HCT116 (cell line): Measurements from ENCODE around the gene SOS1. TPM values are rescaled to one million over a fixed set of nuclear protein-coding genes. Genes with fewer than 3 reads are reported as not detected.

Experiments used
- ATAC-seq: fragments of 200-7000 bp; cut with Tn5 transposase; 2 replicates; pipeline ENCODE4 v1.9.1; 2020; ENCODE audit warnings: mild to moderate bottlenecking, moderate library complexity
- BruUV-seq: library from RNA; stranded (reverse); fragments of 400-500 nt; replicated peaks from 2 replicates; lab custom pipeline; 2021; lab: Mats Ljungman, UMichigan
- CTCF ChIA-PET: fragments of 300-600 bp; sonication (Branson Sonifier 250); formaldehyde crosslinking; loops from one replicate; lab custom pipeline; 2021; ENCODE audit warnings: antibody characterized with exemption; lab: Charles Lee
- POLR2A ChIA-PET: fragments of 300-600, 350-600 bp; sonication (Branson Sonifier 250); formaldehyde crosslinking; loops from one replicate; lab custom pipeline; 2021; ENCODE audit warnings: antibody characterized with exemption; lab: Charles Lee
- RAD21 ChIA-PET, 2 experiments: fragments of 300-600 bp; sonication (Branson Sonifier 250); formaldehyde crosslinking; loops; one replicate each; lab custom pipeline; 2023; ENCODE audit warnings: low total read pairs in 2 of 2; ENCODE audit not compliant: uncharacterized antibody in 2 of 2, unreplicated experiment in 2 of 2, low non-redundant PET in 1 of 2; lab: Charles Lee
- DNase-seq: peaks from one replicate; pipeline ENCODE4 v3.0.0-alpha.2; 2010; ENCODE audit warnings: low read depth, low spot score
- H2AFZ ChIP-seq: fragments of 200-600 bp; shearing (Covaris generic), sonication (generic); 2 replicates; pipeline ENCODE4 v1.6.1; 2017; ENCODE audit warnings: low read depth, mixed run types, mixed read lengths, antibody characterized with exemption, low read length; ENCODE audit not compliant: poor library complexity, severe bottlenecking
- H3K27ac ChIP-seq: 2 replicates; pipeline ENCODE4 v1.5.1; 2012; ENCODE audit warnings: low read depth, low read length
- H3K27me3 ChIP-seq: fragments of 200-600 bp; sonication (generic); 2 replicates; pipeline ENCODE4 v1.6.1; 2016; ENCODE audit warnings: mixed run types, low read length, mixed read lengths; ENCODE audit not compliant: insufficient read depth
- H3K36me3 ChIP-seq, 2 experiments: fragments of 200-500 bp in 1 of 2; fragments of 200-600 bp in 1 of 2; sonication (Bioruptor generic) in 1 of 2; sonication (generic) in 1 of 2; 2 replicates each; pipeline versions ENCODE4 v1.5.1 to v1.6.1; 2014 to 2016; ENCODE audit warnings: low read length in 2 of 2, inconsistent platforms in 1 of 2, mixed read lengths in 1 of 2, mixed run types in 1 of 2; ENCODE audit not compliant: insufficient read depth in 2 of 2, control insufficient read depth in 1 of 2
- H3K4me1 ChIP-seq, 2 experiments: fragments of 200-600 bp in 1 of 2; sonication (generic) in 1 of 2; 2 replicates each; pipeline versions ENCODE4 v1.5.1 to v1.6.1; 2012 to 2017; ENCODE audit warnings: low read length in 2 of 2, inconsistent platforms in 1 of 2, mild to moderate bottlenecking in 1 of 2, mixed read lengths in 1 of 2, mixed run types in 1 of 2, moderate library complexity in 1 of 2; ENCODE audit not compliant: insufficient read depth in 2 of 2, control insufficient read depth in 1 of 2
- H3K4me2 ChIP-seq: fragments of 200-600 bp; sonication (generic); 2 replicates; pipeline ENCODE4 v1.6.1; 2017; ENCODE audit warnings: mixed run types, low read length, mixed read lengths
- H3K4me3 ChIP-seq, 2 experiments: fragments of 200-600 bp in 1 of 2; sonication (generic) in 1 of 2; replicated peaks in 1 of 2; 2 replicates each; pipeline ENCODE4 v1.5.1; 2011 to 2016; ENCODE audit warnings: low read length in 2 of 2, control low read depth in 1 of 2, low read depth in 1 of 2, mild to moderate bottlenecking in 1 of 2, mixed read lengths in 1 of 2, mixed run types in 1 of 2
- H3K79me2 ChIP-seq: fragments of 200-600 bp; sonication (generic); 2 replicates; pipeline ENCODE4 v1.6.1; 2017; ENCODE audit warnings: mild to moderate bottlenecking, mixed run types, low read length, moderate library complexity, mixed read lengths; ENCODE audit not compliant: insufficient read depth
- H3K9ac ChIP-seq: fragments of 200-600 bp; sonication (generic); 2 replicates; pipeline ENCODE4 v1.6.1; 2016; ENCODE audit warnings: low read length, mixed read lengths
- H3K9me2 ChIP-seq: fragments of 200-600 bp; sonication (generic), shearing (Covaris generic); 2 replicates; pipeline ENCODE4 v1.6.1; 2017; ENCODE audit warnings: mixed run types, mild to moderate bottlenecking, moderate library complexity; ENCODE audit not compliant: insufficient read depth
- H3K9me3 ChIP-seq, 2 experiments: fragments of 200-500 bp in 1 of 2; fragments of 200-600 bp in 1 of 2; sonication (Bioruptor generic) in 1 of 2; sonication (generic) in 1 of 2; 2 replicates each; pipeline ENCODE4 v1.6.1; 2014 to 2017; ENCODE audit warnings: low read length in 2 of 2, mixed read lengths in 2 of 2, inconsistent platforms in 1 of 2, low read depth in 1 of 2, mild to moderate bottlenecking in 1 of 2, mixed run types in 1 of 2, moderate library complexity in 1 of 2; ENCODE audit not compliant: control insufficient read depth in 1 of 2, insufficient read depth in 1 of 2
- H4K20me1 ChIP-seq: fragments of 200-600 bp; sonication (generic), shearing (Covaris generic); 2 replicates; pipeline ENCODE4 v1.6.1; 2017; ENCODE audit warnings: mixed run types, mild to moderate bottlenecking, moderate library complexity; ENCODE audit not compliant: insufficient read depth
- CEBPB ChIP-seq: IDR thresholded peaks from 2 replicates; pipeline ENCODE4 v1.6.1; 2012; ENCODE audit warnings: low read depth
- EGR1 ChIP-seq: IDR thresholded peaks from 2 replicates; pipeline ENCODE4 v1.6.1; 2012; ENCODE audit warnings: low read depth
- ELF1 ChIP-seq: IDR thresholded peaks from 2 replicates; pipeline ENCODE4 v1.6.1; 2012; ENCODE audit warnings: low read depth, borderline replicate concordance
- EZH2 ChIP-seq: fragments of 200-600 bp; sonication (generic); IDR thresholded peaks from 2 replicates; pipeline ENCODE4 v1.6.1; 2017; ENCODE audit warnings: antibody characterized with exemption, mixed run types
- EZH2phosphoT487 ChIP-seq: fragments of 200-600 bp; IDR thresholded peaks from 2 replicates; pipeline ENCODE4 v1.6.1; 2018; ENCODE audit warnings: antibody characterized with exemption, borderline replicate concordance
- FOSL1 ChIP-seq: IDR thresholded peaks from 2 replicates; pipeline ENCODE4 v1.6.1; 2012; ENCODE audit warnings: low read depth
- JUND ChIP-seq: IDR thresholded peaks from 2 replicates; pipeline ENCODE4 v1.6.1; 2012
- POLR2AphosphoS5 ChIP-seq: IDR thresholded peaks from 2 replicates; pipeline ENCODE4 v1.6.1; 2011; ENCODE audit warnings: mild to moderate bottlenecking, low read depth, low read length, moderate library complexity
- RAD21 ChIP-seq: IDR thresholded peaks from 2 replicates; pipeline ENCODE4 v1.6.1; 2012; ENCODE audit warnings: low read depth, mild to moderate bottlenecking
- SP1 ChIP-seq: IDR thresholded peaks from 2 replicates; pipeline ENCODE4 v1.6.1; 2012; ENCODE audit warnings: low read depth
- TCF7L2 ChIP-seq: IDR thresholded peaks from 2 replicates; pipeline ENCODE4 v1.7.0; 2011; ENCODE audit warnings: borderline replicate concordance, inconsistent platforms; ENCODE audit not compliant: insufficient read depth, insufficient read length; ENCODE audit errors: extremely low read depth
- YY1 ChIP-seq: IDR thresholded peaks from 2 replicates; pipeline ENCODE4 v1.6.1; 2011; ENCODE audit warnings: low read length, low read depth, moderate library complexity, mild to moderate bottlenecking; ENCODE audit not compliant: insufficient replicate concordance; ENCODE audit errors: extremely low read depth
- ZFX ChIP-seq: fragments of 450-650 bp; IDR thresholded peaks from 2 replicates; pipeline ENCODE4 v1.6.1; 2017
- ZNF274 ChIP-seq: fragments of 200-500 bp; sonication (Bioruptor generic); IDR thresholded peaks from 2 replicates; pipeline ENCODE4 v1.6.1; 2014; ENCODE audit warnings: mild to moderate bottlenecking, low read depth, low read length, inconsistent platforms
- intact Hi-C: fragments of 100-400 bp; cut with micrococcal nuclease; formaldehyde crosslinking; loops from 2 replicates; pipeline ENCODE4 v1.10.0; 2022
- total RNA-seq: library from RNA; stranded (reverse); gene quantifications from one replicate; pipeline ENCODE4 v1.2.1, GENCODE V29; 2021; ENCODE audit not compliant: unreplicated experiment
- TF ChIP-seq, protein P1 (sequence below): IDR thresholded peaks from 2 replicates; pipeline ENCODE4 v1.6.1; 2012
- TF ChIP-seq, protein P2 (sequence below): IDR thresholded peaks from 2 replicates; pipeline ENCODE4 v1.6.1; 2011; ENCODE audit warnings: mild to moderate bottlenecking, low read length, moderate library complexity; ENCODE audit not compliant: insufficient replicate concordance; ENCODE audit errors: extremely low read depth
- TF ChIP-seq, protein P3 (sequence below), 3 experiments: fragments of 200-600 bp in 1 of 3; sonication (generic) in 1 of 3; IDR thresholded peaks in 2 of 3; conservative IDR thresholded peaks in 1 of 3; 2 replicates each; pipeline ENCODE4 v1.5.1; 2012 to 2017; ENCODE audit warnings: low read depth in 2 of 3, low read length in 2 of 3, antibody characterized with exemption in 1 of 3, borderline replicate concordance in 1 of 3, control low read depth in 1 of 3, mild to moderate bottlenecking in 1 of 3, mixed read lengths in 1 of 3, mixed run types in 1 of 3, moderate library complexity in 1 of 3; ENCODE audit not compliant: insufficient read depth in 1 of 3

SOS1 gene
- total RNA-seq, 1 experiment from 2014 or later = 19.4 TPM

DNA sequence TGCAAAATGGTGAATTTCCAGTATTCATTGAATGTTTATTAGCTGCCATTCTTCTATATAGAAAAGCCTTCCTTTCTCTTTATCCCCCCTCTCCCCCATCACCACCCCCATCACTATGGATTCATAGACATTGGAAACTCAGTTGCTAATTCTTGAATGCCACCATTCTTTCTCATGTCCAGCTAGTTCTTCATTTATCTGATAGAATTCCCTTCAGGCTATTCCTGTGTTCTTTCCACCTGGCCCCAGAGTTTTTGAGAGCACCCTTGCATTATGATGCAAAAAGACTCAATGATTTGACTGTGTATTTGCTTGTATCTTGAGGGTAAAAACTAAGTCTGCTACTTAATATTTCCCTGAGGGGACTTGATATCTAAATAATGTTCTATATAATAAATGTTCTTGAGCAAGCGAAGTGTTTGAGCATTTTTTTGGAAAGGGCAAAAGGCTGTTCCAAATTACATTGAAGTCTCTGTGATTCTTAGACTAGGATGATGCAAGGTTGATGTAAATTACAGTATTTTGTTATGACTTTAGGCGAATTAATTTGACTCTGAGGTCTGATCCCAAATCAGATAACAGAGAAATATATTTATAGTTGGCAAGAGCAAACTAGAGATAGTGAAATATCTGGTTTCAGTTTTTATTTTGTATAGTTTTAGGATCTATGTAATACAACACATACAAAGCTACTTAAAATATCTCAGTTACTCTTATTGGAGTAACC is 18.8 kb upstream of the SOS1 start:
- DNase-seq (no peak), ATAC-seq (no peak)
- BruUV-seq = no TSS peak
- TF ChIP-seq SP1 = no peak
- TF ChIP-seq RAD21 = no peak
- TF ChIP-seq, protein P1, sequence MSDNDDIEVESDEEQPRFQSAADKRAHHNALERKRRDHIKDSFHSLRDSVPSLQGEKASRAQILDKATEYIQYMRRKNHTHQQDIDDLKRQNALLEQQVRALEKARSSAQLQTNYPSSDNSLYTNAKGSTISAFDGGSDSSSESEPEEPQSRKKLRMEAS = no peak
- no peak for TF ChIP-seq YY1
- no peak for TF ChIP-seq EGR1
- TF ChIP-seq, protein P2, sequence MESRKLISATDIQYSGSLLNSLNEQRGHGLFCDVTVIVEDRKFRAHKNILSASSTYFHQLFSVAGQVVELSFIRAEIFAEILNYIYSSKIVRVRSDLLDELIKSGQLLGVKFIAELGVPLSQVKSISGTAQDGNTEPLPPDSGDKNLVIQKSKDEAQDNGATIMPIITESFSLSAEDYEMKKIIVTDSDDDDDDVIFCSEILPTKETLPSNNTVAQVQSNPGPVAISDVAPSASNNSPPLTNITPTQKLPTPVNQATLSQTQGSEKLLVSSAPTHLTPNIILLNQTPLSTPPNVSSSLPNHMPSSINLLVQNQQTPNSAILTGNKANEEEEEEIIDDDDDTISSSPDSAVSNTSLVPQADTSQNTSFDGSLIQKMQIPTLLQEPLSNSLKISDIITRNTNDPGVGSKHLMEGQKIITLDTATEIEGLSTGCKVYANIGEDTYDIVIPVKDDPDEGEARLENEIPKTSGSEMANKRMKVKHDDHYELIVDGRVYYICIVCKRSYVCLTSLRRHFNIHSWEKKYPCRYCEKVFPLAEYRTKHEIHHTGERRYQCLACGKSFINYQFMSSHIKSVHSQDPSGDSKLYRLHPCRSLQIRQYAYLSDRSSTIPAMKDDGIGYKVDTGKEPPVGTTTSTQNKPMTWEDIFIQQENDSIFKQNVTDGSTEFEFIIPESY = no peak
- Histone ChIP-seq H3K4me3 (no peak overlapping the region), H4K20me1 (no peaks in the 10 kb centered on the region), H3K4me1 (no peaks in the 10 kb centered on the region), H3K4me2 (no peak overlapping the region), H2AFZ (no peak overlapping the region), H3K36me3 (no peaks in the 10 kb centered on the region), H3K9me2 (no peaks in the 10 kb centered on the region), H3K9ac (no peak overlapping the region), H3K9me3 (no peaks in the 10 kb centered on the region), H3K27me3 (no peaks in the 10 kb centered on the region), H3K27ac (no peak overlapping the region), H3K79me2 (no peaks in the 10 kb centered on the region)
- ChIA-PET RAD21 (no interaction called here), CTCF (no interaction called here), POLR2A (no interaction called here)
- intact Hi-C loops = no loop called here

DNA sequence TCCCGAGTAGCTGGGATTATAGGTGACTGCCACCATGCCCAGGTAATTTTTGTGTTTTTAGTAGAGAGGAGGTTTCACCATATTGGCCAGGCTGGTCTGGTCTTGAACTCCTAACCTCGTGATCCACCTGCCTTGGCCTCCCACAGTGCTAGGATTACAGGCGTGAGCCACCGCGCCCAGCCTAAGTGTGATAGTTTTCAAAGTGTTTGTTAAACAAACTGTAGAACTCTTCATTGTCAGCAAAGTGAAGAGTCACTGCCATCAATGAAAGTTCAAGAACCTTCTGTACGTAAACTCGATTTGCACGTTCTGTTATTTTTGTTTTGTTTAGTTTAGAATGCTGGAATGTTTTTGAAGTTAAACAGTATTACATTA is 18.0 kb upstream of the SOS1 start:
- Histone ChIP-seq H3K79me2 (no peaks in the 10 kb centered on the region), H3K4me1 (no peaks in the 10 kb centered on the region), H3K27me3 (no peaks in the 10 kb centered on the region), H3K9me3 (no peaks in the 10 kb centered on the region), H3K9me2 (no peaks in the 10 kb centered on the region), H3K9ac (no peak overlapping the region), H3K27ac (no peak overlapping the region), H3K4me3 (no peak overlapping the region), H3K4me2 (no peak overlapping the region), H2AFZ (no peak overlapping the region), H3K36me3 (no peaks in the 10 kb centered on the region), H4K20me1 (no peaks in the 10 kb centered on the region)
- intact Hi-C loops = no loop called here
- ATAC-seq = no peak
- ChIA-PET RAD21 (no interaction called here), POLR2A (no interaction called here), CTCF (no interaction called here)
- no TSS peak for BruUV-seq
- no peak for DNase-seq
- TF ChIP-seq ZNF274 (no peak), POLR2AphosphoS5 (no peak), CEBPB (no peak), SP1 (no peak), ELF1 (no peak), TCF7L2 (no peak), EZH2 (no peak), JUND (no peak), ZFX (no peak), FOSL1 (no peak), EZH2phosphoT487 (no peak)
- TF ChIP-seq, protein P3, sequence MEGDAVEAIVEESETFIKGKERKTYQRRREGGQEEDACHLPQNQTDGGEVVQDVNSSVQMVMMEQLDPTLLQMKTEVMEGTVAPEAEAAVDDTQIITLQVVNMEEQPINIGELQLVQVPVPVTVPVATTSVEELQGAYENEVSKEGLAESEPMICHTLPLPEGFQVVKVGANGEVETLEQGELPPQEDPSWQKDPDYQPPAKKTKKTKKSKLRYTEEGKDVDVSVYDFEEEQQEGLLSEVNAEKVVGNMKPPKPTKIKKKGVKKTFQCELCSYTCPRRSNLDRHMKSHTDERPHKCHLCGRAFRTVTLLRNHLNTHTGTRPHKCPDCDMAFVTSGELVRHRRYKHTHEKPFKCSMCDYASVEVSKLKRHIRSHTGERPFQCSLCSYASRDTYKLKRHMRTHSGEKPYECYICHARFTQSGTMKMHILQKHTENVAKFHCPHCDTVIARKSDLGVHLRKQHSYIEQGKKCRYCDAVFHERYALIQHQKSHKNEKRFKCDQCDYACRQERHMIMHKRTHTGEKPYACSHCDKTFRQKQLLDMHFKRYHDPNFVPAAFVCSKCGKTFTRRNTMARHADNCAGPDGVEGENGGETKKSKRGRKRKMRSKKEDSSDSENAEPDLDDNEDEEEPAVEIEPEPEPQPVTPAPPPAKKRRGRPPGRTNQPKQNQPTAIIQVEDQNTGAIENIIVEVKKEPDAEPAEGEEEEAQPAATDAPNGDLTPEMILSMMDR (IDR thresholded peaks at IDR 0.05 in 2 of 3, conservative IDR thresholded peaks at IDR 0.05 in 1 of 3; ENCODE audit: borderline replicate concordance in 1 of 3, insufficient read depth in 1 of 3, low read depth in 2 of 3, low read length in 2 of 3) = no peak
